Brain microvascular endothelial cell (primary cell): ENCODE results near the gene GLIPR1.

Experiments used
- DNase-seq: peaks from one replicate; pipeline ENCODE4 v3.0.0-alpha.2; 2020
- H3K27ac ChIP-seq: fragments of 250-450 bp; sonication (Bioruptor Pico); 2 replicates; pipeline ENCODE4 v1.5.1; 2020; ENCODE audit warnings: mild to moderate bottlenecking, moderate library complexity
- H3K27me3 ChIP-seq: fragments of 250-450 bp; sonication (Bioruptor Pico); replicated peaks from 2 replicates; pipeline ENCODE4 v1.5.1; 2020; ENCODE audit warnings: mild to moderate bottlenecking
- H3K36me3 ChIP-seq: fragments of 250-450 bp; sonication (Bioruptor Pico); replicated peaks from 2 replicates; pipeline ENCODE4 v1.5.1; 2020; ENCODE audit warnings: mild to moderate bottlenecking
- H3K4me3 ChIP-seq: 2 replicates; pipeline ENCODE4 v1.5.1; 2011; ENCODE audit warnings: low read depth, mild to moderate bottlenecking, control low read depth, low read length, moderate library complexity
- CTCF ChIP-seq: IDR thresholded peaks from 2 replicates; pipeline ENCODE4 v1.5.1; 2011; ENCODE audit warnings: low read depth, mild to moderate bottlenecking, moderate library complexity, low read length, control low read depth, inconsistent platforms; ENCODE audit errors: missing control alignments
- in situ Hi-C: cut with HindIII; loops from 2 replicates; pipeline ENCODE4 v1.10.0; 2017; ENCODE audit warnings: low sequenced_read_pairs, low pct_ligation_motif_present

GLIPR1 gene

GRCh38 chr12:75542942-75543341, 62.4 kb downstream of the GLIPR1 start:
- no peaks in the 10 kb centered on the region for H3K27me3 ChIP-seq
- in situ Hi-C loops: loop anchor here (25.0 kb wide), 1 partner anchor 494 kb away; the partner anchor contains the start of gene PHLDA1
- H3K36me3 ChIP-seq: no peaks in the 10 kb centered on the region
- no peak for TF ChIP-seq CTCF
- no peak overlapping the region for H3K27ac ChIP-seq
- H3K4me3 ChIP-seq: no peak overlapping the region
- DNase-seq: no peak

- Histone ChIP-seq H3K4me3 (no peak overlapping the region), H3K27me3 (no peaks in the 10 kb centered on the region), H3K36me3 (no peaks in the 10 kb centered on the region), H3K27ac (no peak overlapping the region)
- TF ChIP-seq CTCF: no peak
- in situ Hi-C loops: loop anchor here (25.0 kb wide), 1 partner anchor 494 kb away; the partner anchor contains the start of gene PHLDA1
- DNase-seq: no peak
Measured at GRCh38 chr12:75543529-75543928, 63.0 kb downstream of the GLIPR1 start.

- Histone ChIP-seq H3K27ac (no peak overlapping the region), H3K4me3 (no peak overlapping the region), H3K36me3 (no peaks in the 10 kb centered on the region), H3K27me3 (no peaks in the 10 kb centered on the region)
- no peak for DNase-seq
- no peak for TF ChIP-seq CTCF
- in situ Hi-C loops: loop anchor here (25.0 kb wide), 1 partner anchor 492 kb away; the partner anchor contains the start of gene PHLDA1
Measured at GRCh38 chr12:75545636-75546035, 65.1 kb downstream of the GLIPR1 start.

- Histone ChIP-seq H3K4me3 (no peak overlapping the region), H3K27me3 (no peaks in the 10 kb centered on the region), H3K36me3 (no peaks in the 10 kb centered on the region), H3K27ac (no peak overlapping the region)
- DNase-seq: no peak
- in situ Hi-C loops: loop anchor here (25.0 kb wide), 1 partner anchor 488 kb away; the partner anchor contains the start of gene PHLDA1
- TF ChIP-seq CTCF: no peak
Measured at GRCh38 chr12:75548879-75549278, 68.3 kb downstream of the GLIPR1 start.

GRCh38 chr12:75549989-75550388, 69.4 kb downstream of the GLIPR1 start:
- H3K27me3 ChIP-seq: no peaks in the 10 kb centered on the region
- no peaks in the 10 kb centered on the region for H3K36me3 ChIP-seq
- no peak overlapping the region for H3K4me3 ChIP-seq
- DNase-seq: no peak
- in situ Hi-C loops: loop anchor here (25.0 kb wide), 1 partner anchor 487 kb away; the partner anchor contains the start of gene PHLDA1
- TF ChIP-seq CTCF: no peak
- no peak overlapping the region for H3K27ac ChIP-seq
